HG03045 (cell line): ENCODE results near the gene MACIR.
A peak's percentile ranks its signal among the peaks of the same experiment; 100 is the strongest.
"Not testable (repeated sequence)": the region's sequence is repeated elsewhere in the genome, so short reads cannot be mapped to it uniquely, and the experiment has no call there.

Source experiments
- ATAC-seq: cut with Tn5 transposase; IDR thresholded peaks from one replicate; pipeline ENCODE4 v1.9.1; 2021; ENCODE audit warnings: mild to moderate bottlenecking, moderate library complexity; ENCODE audit not compliant: unreplicated experiment

Gene MACIR, protein sequence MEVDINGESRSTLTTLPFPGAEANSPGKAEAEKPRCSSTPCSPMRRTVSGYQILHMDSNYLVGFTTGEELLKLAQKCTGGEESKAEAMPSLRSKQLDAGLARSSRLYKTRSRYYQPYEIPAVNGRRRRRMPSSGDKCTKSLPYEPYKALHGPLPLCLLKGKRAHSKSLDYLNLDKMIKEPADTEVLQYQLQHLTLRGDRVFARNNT

GRCh38 chr5:103258368-103258956, at the start of gene MACIR:
Gene MACIR, plus strand, starts transcription at chr5:103258763. Its CDS starts 17,157 bp downstream, at chr5:103275920.
- peak; percentile 83 for ATAC-seq

GRCh38 chr5:103209065-103209464, 49.5 kb upstream of the MACIR start:
- ATAC-seq: no peak

DNA sequence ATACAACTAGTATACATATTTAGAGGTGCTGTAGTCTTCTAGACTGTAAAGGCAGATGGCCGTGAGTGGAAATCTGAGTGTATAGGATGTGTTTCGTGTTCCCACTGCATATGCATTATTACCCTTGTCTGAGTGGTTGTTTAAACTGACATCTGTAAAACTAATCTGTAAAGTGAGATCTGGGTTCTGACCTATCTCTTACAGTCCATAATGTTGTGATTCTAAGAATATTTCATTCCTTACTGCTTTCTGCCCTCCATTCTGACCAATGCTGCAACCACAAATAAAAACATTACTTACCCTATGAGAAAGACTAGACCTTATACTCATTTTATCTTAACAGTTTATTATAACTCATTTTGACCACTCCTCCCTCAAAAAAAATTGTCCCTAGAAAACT, 47.6 kb upstream of the MACIR start:
- no peak for ATAC-seq

- ATAC-seq: peak; percentile 84
These were observed 46.7 kb upstream of the MACIR start for GRCh38 chr5:103211576-103212561.

DNA sequence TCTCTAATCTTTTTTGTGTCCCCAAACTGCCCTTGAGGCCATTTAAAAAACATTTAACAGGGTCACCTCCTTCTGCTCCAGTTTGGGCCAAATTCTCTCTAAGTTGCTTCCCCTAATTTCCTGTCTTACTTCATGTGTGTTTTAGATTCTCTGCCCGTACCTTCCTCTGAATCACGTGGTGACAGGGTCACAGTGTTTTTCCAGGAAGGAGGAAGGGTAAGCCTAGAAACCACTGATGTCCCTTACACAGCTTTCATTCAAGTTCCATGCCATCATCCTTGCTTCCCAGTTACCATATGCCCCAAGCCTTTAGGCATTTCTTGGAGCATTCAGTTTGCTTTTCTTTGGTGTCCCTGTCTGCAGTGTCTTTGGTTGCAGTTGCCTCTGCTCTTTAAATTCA, 42.4 kb upstream of the MACIR start:
- no peak for ATAC-seq

DNA sequence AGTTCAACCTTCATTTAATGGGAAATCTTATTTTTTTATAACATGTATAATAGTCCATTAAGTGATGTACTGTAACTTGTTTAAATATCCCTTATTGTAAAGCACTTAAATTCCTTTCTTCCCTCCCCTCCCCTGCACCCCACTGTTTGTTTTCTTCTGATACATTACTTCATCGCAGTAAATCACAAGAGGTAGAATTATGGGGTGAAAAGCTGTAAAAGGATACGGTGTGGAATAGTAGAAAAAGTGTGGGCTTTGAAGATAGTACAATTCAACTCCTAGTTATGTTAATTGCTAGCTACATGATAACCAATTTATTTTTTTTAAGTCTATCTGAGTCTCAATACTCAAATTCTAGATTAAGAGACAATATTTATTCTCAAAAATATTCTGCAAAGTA, 41.9 kb upstream of the MACIR start:
- no peak for ATAC-seq

DNA sequence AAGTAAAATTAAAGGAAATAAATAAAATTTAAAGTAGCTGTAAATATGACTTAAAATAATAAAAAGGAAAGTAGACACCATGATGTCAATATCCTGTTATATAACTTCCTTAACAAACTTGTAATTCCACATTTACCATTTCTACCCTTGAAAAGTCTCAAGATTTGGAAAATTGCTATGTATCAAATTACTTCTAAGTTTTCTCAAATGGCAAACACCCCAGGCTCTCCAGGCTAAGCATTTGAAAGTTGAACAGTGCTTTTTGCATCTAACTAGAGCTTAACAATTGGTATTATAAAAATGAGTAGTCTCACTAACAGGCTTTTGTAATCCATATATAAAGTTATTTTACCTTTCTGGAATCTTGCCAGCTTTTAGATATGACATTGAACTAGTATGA, 41.5 kb upstream of the MACIR start:
- ATAC-seq: no peak

- ATAC-seq: no peak
These were observed 40.4 kb upstream of the MACIR start for GRCh38 chr5:103218164-103218563.

GRCh38 chr5:103219074-103219473, 39.5 kb upstream of the MACIR start:
- ATAC-seq: not testable (repeated sequence)

GRCh38 chr5:103223031-103223955, 35.3 kb upstream of the MACIR start:
- ATAC-seq: no peak

DNA sequence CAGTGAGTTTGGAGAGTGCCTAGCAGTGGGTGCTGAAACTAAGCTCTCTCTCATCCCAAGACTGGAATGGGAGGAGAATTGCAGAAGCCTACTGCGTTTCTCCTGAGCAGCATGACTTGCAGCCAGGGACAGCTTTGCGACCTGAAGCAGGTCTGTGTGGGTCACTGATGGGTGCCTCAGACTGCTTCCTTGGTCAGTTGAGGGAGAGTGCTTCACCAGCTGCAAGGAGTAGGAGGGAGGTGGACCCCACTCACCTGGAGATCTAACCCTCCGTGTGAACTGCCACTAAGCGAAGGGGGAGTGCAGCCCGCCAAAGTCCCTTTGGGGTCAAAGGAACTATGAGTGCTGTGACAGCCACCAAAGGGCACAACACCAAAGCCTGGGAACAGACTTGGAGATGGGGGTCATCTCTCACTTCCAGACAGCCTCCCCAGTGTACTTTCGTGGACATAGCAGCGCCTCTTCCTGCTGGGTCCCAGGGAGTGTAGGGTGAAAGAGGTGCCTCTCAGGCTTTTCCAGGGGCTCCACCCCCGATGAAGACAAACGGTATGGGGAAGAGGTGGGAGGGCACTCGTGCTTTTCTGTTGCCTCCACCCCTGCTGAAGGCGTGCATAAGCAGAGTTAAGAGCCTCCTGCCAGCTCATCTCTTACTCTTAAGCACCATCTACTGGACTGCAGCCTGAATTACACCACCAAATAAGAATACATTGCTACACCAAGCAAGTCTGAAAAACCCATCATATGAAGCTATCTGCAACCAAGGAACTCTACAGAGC, 34.3 kb upstream of the MACIR start:
- ATAC-seq: peak; percentile 90

GRCh38 chr5:103224894-103225246, 33.7 kb upstream of the MACIR start:
- no peak for ATAC-seq

GRCh38 chr5:103228061-103228460, 30.5 kb upstream of the MACIR start:
- no peak for ATAC-seq

- no peak for ATAC-seq
These were observed 30.0 kb upstream of the MACIR start for GRCh38 chr5:103228588-103228987.

DNA sequence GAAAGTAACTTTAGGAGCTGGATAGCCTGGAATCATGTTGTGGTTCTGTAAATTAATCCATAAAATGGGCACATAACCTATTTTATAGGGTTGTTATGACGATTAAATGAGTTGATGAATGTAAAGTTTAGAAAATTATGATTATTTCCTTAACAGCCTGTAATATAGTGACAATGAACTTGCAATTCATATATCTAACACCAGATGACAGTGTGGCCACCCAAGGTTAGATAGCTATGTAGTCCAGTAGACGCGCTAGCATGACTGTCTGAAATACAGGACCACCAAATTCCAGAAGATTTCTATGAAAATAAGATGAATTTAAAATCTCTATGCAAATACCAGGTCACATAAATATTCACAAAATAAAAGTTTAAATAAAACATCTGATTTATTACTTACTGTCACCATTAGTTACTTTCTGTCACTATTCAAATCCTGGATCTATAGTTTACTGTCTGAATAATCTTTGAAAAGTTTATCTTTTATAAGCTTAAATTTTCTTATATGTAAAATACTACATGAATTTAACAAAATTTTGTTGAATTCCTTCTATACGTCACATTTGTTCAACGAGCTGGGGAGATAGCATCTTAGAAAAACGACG, 26.1 kb upstream of the MACIR start:
- peak; percentile 77 for ATAC-seq

DNA sequence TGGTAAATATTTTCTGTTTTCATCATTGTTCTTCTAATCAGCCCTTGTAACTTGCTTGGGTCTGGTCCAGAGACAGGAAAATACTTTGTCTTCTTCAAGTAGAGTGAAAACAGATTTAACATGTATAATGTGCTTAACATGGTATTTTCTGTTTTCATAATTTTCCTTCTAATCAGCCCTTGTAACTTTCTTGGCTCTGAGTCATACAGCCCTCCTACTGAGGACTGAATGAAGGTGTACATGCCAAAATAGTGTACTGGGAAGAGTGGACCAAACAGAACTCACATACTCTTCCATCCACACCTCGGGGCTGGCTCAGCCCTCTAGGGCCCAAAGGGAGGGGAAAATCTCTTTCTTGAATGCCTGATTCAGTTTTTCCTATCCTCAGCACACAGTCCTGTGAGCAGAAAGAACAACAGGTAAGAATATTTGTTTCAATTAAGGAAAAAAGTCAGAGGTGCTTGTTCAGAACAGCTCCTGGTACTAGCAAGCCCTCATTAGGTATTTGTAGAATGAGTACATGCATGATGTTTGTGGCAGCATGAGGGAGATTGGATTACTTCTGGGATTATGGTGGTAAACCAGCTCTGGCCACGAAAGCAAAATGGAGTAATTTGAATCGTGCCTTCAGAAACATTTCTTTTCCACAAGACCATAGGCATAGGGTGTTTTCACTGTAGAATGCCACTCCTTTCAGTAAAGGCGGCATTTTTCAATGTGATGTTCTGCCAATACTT, 24.2 kb upstream of the MACIR start:
- ATAC-seq: no peak

DNA sequence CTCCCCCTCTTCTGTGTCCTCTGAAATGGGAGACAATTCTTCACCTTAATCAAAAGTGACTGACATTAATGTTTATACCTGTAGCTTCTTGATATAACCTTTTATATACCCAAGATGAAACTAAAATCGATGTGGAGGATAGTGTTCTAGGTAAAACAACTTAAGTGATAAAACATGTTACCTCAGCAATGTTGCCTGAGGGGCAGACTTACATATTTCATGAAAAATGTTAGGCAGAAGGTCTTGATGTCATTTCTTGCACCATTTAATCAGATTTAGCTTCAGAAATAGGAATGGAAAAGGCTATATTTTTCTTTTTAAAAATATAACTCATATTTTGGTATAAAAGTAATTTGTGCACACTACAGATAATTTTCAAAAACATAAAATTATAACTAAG, 22.7 kb upstream of the MACIR start:
- no peak for ATAC-seq

DNA sequence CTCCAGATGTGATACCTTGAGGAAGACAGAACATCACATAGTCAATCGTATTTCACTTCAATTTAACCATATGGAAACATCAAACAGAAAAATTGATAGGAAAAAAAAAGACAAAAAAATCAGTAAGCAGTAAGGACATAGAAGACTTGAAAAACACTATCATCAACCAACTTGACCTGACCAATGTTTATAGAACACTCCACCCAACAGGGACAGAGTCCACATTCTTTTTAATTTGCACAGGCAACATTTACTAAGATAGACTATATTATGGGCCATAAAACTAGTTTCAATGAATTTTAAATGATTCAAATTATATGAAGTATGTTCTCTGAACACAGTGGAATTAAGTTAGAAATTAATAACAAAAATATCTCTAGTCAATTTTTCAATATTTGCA, 20.8 kb upstream of the MACIR start:
- ATAC-seq: no peak

DNA sequence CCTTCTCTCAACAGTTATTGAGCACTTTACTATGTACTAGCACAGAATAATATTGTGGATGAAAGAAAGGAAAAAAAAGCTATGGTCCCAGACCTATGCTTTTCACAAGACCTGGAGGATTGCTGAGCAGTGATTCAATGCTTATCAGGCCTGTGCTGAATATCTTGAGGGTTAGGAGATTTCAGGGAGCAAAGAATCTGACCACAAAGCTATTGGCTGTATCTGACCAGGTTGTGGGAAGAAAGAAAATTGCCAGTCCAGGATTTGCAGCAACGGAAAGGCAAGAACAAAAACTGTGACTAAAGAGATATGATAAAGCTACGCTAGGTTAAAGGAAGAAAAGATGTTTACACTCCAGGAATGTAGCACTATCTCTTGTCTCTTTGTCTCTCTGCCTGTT, 14.9 kb upstream of the MACIR start:
- ATAC-seq: no peak
